Measurements from ENCODE around the gene SLC25A40.
A peak's percentile ranks its signal among the peaks of the same experiment; 100 is the strongest.
"Not testable (repeated sequence)": the region's sequence is repeated elsewhere in the genome, so short reads cannot be mapped to it uniquely, and the experiment has no call there.

Gene SLC25A40, protein sequence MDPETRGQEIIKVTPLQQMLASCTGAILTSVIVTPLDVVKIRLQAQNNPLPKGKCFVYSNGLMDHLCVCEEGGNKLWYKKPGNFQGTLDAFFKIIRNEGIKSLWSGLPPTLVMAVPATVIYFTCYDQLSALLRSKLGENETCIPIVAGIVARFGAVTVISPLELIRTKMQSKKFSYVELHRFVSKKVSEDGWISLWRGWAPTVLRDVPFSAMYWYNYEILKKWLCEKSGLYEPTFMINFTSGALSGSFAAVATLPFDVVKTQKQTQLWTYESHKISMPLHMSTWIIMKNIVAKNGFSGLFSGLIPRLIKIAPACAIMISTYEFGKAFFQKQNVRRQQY

DNA sequence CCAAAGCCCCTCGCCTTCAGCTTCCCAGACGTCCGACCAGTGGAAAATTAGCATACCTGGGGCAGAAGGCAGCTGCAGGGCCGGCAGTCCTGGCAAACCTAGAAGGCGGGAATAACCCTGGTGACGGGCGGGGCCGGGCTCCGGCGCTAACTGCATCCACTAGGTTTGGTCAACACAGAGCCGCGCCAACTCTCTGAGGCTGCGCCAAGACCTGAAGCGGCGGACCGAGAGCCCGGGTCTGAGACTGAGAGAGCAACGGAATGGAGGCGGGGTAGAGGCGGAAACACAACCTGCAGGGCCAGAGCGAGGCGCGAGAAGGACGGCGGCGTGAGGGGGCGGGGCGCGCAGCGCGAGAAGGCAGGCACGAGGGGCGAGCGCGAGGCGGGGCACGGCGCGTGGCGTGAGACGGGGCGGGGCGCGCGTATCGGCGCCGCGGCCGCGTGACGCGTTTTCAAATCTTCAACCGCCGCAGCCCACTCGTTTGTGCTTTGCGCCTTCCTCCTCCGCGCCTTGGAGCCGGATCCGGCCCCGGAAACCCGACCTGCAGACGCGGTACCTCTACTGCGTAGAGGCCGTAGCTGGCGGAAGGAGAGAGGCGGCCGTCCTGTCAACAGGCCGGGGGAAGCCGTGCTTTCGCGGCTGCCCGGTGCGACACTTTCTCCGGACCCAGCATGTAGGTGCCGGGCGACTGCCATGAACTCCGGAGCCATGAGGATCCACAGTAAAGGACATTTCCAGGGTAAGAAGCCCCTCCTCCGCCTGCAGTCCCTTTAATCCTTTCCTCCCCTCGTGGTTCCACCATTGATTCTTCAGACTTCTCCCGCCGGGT lies at the start of gene SLC25A40, which contains the start of gene DBF4:
TSS of gene SLC25A40 (minus strand) at position 321 of the 829 bp plus-strand sequence. CDS start 17,633 bp downstream, outside the sequence.
TSS of gene DBF4 (plus strand) at position 454 of the 829 bp plus-strand sequence. CDS start at position 694, 240 bp downstream.
- peak; percentile 97 for DNase-seq (ENCODE audit: low read depth, low spot score)

DNA sequence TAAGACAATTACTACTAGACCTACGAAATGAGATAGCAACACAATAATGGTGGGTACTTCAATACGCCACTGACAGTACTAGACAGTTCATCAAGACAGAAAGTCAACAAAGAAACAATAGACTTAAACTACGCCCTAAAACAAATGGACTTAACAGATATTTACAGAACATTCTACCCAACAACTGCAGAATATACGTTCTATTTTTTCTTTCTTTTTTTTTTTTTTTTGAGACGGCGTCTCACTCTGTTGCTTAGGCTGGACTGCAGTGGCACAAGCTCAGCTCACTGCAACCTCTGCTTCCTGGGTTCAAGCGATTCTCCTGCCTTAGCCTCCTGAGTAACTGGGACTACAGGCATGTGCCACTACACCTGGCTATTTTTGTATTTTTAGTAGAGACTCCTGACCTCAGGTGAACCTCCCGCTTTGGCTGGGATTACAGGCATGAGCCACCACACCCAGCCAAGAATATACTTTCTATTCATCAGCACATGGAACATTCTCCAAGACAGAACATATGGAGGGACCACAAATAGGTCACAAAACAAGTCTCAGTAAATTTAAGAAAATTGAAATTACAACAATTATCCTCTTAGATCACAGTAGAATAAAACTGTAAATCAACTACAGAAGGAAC lies 46.7 kb upstream of the SLC25A40 start:
- not testable (repeated sequence) for DNase-seq (ENCODE audit: low read depth, low spot score)

DNA sequence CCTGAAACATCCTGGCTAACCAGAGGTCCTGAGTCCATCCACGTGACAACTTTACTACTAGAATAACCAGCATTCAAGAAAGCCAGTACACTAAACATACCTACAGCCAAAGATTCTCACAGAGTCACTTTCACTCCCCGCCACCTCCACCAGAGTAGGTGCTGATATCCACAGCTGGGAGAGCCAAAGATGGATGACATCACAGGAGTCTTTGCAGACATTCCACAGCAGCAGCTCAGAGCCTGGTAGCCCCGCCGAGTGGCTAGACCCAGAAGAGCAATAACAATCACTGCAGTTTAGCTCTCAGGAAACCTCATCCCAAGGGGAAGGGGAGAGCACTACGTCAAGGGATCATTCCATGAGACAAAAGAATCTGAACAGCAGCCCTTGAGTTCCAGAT lies 44.4 kb upstream of the SLC25A40 start:
- no peak for DNase-seq (ENCODE audit: low read depth, low spot score)

DNA sequence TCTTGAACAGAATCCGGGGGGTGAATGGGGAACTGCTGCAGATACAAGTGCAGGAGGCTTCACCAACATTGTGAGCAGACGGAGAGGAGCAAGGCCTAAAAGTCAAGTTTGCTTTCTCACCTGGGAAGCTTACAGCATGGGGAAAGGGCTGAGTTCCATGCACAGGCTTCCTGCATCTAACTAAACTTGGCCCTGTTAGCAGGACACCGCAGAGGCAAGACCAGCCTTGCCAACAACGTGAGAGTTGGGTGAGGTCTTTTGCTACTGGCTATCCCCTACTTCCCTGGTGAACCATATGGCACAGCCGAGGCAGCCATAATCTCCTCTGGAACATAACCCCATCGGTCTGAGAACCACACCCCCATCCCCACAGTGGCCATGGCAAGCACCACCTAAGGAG lies 43.7 kb upstream of the SLC25A40 start:
- DNase-seq (ENCODE audit: low read depth, low spot score): no peak

DNA sequence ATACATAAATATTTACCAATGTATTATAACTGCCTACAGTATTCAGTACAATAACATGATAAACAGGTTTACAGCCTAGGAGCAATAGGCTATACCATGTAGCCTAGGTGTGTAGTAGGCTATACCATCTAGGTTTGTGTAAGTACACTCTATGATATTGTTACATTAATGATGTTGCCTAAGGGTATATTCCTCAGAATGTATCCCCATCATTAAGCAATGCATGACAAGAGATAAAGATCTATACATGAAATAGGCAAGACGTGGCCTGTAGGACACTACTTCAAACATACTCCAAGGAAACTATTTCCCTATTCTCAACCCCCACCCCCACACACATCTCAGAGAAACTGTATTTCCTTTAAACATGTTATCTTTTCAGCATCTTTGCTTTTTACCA lies 42.6 kb upstream of the SLC25A40 start:
- DNase-seq (ENCODE audit: low read depth, low spot score): no peak

DNA sequence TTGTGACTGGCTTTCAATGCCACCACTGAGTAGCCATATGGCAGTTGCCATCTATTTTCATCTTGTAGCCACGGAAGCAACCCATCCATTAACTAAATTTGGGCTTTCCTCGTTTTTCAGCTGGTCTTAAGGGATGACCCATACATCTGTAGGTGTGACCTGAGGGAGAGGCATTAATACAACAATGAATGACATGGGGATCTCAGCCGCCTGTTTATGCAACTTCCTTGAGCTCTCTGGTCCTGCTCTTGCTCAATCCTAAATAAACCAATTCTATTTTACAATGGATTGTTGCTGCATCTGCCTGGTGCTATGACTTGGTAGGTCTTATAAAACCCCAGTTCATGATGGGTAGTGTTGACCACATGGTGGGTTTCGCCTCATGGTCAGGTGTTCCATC lies 36.0 kb upstream of the SLC25A40 start:
- no peak for DNase-seq (ENCODE audit: low read depth, low spot score)

DNA sequence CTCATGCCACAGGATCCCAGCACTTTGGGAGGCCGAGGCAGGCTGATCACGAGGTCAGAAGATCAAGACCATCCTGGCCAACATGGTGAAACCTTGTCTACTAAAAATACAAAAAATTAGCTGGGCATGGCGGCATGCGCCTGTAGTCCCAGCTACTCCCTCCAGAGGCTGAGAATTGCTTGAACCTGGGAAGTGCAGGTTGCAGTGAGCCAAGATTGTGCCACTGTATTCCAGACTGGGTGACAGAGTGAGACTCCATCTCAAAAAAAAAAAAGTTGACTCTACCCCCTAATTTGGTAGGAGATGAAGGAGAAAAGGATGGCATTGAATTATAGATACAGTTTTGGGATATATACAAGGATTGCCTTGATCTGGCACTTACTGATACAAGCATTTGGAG lies 32.7 kb upstream of the SLC25A40 start:
- not testable (repeated sequence) for DNase-seq (ENCODE audit: low read depth, low spot score)

DNA sequence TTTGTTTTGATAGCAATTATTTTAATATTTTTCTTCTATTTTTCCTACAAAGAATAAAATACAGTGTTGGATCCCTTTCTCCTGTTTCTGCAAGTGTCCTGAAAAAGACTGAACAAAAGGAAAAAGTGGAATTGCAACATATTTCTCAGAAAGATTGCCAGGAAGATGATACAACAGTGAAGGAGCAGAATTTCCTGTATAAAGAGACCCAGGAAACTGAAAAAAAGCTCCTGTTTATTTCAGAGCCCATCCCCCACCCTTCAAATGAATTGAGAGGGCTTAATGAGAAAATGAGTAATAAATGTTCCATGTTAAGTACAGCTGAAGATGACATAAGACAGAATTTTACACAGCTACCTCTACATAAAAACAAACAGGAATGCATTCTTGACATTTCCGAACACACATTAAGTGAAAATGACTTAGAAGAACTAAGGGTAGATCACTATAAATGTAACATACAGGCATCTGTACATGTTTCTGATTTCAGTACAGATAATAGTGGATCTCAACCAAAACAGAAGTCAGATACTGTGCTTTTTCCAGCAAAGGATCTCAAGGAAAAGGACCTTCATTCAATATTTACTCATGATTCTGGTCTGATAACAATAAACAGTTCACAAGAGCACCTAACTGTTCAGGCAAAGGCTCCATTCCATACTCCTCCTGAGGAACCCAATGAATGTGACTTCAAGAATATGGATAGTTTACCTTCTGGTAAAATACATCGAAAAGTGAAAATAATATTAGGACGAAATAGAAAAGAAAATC lies 31.2 kb upstream of the SLC25A40 start:
- not testable (repeated sequence) for DNase-seq (ENCODE audit: low read depth, low spot score)

DNA sequence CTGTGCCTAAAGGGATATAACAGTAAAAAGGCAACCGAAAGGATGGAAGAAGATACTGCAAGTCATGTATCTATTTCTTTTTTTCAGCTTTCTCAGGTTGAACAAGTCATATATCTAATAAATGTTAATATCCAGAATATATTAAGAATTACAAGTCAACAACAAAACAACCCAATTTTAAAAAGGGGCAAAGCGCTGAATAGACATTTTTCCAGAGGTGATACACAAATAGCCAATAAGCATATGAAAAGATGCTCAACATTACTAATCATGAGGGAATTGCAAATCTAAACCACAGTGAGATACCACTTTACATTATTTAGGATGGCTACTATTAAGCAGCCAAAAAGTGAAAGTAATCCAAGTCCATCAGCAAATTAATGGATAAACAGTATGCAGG lies 23.1 kb upstream of the SLC25A40 start:
- no peak for DNase-seq (ENCODE audit: low read depth, low spot score)

DNA sequence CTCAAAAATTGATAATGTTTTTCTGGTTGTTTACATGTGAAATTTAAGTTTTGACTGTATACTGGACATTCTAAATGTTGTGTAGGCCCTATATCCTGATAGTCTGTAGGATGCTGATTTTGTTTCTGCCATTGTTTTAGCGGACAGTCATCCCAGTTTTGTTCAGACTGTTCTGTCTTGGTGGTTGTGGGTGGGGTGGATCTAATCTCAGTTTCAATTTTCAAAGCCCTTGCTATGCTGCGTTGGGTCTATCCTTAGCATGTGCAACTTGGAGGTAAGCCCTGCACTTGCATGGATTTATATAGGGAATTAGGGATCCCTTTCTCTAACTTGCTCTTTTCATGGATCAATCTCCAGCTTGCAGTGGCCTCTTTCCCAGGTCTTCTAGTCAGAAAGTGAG lies 19.2 kb upstream of the SLC25A40 start:
- no peak for DNase-seq (ENCODE audit: low read depth, low spot score)

DNA sequence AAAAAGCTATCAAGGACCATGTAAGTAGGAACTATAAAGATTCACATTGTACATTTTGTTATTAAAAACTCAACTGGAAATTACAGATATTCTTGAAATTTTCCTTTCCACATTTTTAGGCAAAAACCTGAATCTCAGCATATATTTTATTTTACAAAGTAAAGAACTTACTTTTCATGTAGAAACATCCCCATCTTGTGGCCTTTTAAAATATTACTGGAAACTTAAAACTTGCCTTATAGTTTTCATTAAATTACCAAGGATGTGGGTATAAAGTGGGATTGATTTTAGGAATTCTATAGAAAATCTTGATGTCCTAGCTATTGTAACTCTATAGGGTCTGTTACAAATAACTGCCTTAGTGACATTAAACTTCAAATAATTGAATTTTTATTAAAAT lies 10.7 kb upstream of the SLC25A40 start:
- DNase-seq (ENCODE audit: low read depth, low spot score): peak; percentile 41

DNA sequence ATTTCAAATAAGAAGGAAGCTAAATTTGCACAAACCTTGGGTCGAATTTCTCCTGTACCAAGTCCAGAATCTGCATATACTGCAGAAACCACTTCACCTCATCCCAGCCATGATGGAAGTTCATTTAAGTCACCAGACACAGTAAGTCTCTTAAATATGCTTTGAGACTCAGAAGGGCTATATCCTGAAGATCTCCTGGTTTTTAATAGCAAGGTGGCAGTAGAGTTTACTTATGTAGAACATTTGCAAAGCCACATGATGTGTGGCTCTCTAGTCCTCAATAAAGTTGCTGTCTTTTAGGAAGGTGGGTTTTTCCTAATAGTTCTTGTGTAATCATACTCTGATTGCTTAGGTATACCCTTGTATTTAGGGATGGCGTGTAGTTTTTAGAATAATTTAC lies 8.9 kb upstream of the SLC25A40 start:
- no peak for DNase-seq (ENCODE audit: low read depth, low spot score)

DNA sequence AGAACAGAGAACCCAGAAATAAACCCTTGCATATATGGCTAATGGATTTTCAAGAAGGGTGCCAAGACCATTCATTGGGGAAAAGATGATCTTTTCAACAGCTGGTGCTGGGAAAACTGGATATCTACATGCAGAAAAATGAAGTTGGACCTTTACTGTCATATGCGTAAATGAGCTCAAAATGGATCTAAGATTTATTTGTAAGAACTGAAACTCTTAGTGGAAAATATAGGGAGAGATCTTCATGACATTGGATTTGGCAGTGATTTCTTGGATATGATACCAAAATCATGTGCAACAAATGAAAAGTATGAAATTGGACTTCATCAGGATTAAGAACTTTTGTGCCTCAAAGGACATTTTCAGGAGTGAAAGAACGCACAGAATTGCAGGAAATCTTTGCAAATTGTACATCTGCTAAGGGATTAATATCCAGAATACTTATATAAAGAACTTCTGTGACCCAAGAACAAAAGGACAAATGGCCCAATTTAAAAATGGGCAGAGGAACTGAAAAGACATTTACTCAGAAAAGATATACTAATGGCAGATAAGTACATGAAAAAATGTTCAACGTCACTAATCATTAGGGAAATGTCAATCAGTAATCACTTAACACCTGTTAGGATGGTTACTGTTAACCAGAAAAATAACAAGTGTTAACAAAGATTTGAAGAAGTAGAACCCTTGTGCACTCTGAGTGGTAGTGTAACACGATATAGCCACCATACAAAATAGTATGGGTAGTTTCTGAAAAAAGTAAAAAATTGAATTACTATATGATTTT lies 6.2 kb upstream of the SLC25A40 start:
- no peak for DNase-seq (ENCODE audit: low read depth, low spot score)

DNA sequence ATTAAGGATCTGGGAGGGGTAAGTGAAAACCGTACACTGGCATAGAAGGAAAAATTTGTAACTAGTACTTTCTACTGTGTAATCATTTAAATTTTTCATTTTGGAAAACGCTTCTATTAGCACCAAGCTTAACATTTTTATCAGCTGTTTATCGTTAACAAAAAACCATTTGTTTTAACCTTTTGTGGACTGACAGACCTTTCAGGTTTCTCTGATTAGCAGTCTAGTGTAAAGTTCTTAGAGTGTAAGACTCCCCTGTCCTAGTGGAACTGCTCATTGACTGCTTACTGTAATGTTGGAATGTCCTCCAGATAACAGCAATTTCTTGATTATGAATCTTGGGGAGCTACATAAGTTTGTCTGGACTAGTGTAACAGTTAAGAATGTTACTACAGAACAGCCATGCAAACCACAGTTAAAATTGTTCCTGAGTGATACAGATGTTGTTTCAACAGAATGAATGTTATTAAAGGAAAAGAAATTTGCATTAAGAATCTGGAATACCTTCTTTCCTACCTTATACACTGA lies 2.1 kb upstream of the SLC25A40 start:
- peak; percentile 36 for DNase-seq (ENCODE audit: low read depth, low spot score)

DNA sequence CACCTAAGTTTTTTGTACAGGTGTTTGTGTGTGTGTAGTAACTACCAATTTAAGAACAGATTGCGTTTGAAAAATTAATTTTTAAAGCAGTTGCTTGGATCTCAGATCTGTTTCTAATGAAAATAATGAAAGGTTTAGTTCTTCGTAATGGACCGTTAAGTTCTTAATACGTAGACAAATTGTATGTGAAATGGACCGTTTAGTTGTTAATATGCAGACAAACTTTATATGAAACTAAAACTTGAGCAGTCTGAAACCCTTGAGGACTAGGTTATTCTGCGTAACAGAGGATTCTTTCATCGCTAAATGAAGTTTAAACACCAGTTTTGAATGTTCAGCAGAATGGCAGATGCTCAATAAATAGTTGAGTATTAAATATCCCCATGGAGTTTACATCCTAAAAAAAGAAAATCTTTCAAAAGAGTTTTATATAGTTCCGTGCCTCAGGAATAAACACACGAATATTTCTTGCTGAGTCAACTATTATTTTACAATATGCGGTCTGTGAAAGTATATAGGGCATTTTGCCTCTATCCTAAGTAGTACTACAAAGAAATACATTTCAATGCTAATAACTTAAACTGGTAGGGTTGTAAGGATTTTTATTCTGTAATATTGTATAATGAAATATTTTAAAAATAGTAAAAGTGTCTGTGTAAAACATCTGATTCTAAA lies 1.3 kb upstream of the SLC25A40 start:
- DNase-seq (ENCODE audit: low read depth, low spot score): peak; percentile 23

DNA sequence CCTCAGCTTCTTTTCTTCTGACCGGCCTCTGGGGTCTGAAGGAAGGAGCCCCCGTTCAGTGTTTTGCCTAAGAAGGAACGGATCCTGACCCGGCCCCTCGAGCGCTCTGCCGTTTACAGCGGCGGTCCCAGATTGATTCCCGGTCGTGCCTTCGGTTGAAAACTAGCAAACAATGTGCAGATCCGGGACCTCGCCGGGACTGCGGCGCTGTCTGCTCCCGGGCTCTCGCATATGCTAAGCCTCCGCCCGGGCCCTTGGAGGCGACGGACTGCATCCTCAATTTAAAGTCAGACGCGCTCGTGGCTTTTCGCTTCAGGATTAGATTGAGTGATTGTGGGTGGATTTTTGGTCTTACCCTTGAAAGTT lies 692 bp upstream of the SLC25A40 start:
- DNase-seq (ENCODE audit: low read depth, low spot score): peak; percentile 83

DNA sequence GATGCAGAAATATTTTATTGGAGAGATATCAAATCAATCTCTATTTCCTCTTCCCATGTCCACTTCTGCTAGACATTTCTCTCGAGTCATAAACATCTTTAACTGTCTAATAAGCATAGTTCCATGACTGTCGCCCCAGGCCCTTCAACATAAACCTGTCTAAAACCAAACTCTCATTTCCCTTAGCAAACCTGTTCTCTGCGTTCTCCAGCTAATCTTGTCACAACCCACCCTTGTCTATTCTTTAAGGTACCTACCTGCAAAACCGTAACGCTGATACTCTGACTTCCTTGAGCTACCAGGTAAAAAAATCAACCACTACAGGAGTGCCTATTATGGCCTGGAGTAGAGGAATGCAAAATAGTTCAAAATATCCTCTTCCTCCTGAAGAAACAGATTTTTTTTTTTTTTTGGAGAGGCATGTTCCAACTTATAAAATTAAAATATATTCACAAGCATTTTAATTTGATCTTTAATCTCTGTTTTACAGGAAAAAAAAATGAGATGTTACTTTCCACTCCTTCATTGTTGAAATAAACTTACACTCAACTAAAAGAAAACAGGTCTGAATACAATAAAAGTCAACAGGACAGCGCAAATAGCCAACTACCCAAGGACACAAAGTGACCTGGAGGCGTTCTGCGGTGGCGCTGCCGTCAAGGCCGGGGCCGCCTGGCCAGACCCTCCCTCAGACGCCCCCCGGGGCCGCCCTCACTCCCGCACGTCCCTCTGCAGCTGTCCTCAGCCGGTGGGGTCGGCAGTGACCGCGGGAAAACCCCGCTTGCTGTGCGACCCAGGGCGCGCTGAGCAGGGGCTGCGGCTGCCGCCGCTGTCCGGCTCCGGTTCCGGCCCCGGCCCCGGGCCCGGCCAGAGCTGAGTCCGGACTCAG lies 765 bp downstream of the SLC25A40 start:
- DNase-seq (ENCODE audit: low read depth, low spot score): no peak

DNA sequence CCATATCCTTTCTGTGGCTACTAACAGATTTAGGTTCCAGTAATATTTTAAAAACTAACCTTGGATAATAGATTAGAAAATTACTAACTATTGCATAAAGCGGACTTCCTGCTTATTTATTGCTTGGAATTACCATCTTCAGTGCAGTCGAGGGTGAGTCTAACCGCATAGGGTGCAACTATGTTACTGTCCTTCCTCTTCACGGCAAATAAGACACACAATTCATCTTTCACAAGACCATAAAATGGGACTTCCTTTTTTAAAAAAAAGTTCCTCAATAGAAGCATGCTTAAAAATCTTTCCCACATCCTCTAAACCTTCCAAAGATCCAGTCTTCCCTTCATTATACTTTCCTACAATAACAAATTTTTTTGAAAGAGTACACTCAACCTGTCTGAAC lies 2.1 kb downstream of the SLC25A40 start:
- DNase-seq (ENCODE audit: low read depth, low spot score): no peak

DNA sequence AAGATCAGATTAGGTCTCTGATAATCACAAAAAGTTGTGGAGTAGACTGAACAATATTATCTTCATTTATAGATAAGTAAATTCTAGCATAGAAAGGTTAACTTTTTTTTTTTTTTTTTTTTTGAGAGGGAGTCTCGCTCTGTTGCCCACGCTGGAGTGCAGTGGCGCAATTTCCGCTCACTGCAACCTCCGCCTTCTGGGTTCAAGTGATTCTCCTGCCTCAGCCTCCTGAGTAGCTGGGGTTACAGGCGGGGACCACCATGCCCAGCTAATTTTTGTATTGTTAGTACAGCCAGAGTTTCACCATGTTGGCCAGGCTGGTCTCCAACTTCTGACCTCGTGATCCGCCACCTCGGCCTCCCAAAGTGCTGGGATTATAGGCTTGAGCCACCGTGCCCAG lies 2.8 kb downstream of the SLC25A40 start:
- not testable (repeated sequence) for DNase-seq (ENCODE audit: low read depth, low spot score)
